IMR-90 (cell line): ENCODE measurements around the gene ANKRD16. TPM values are rescaled to one million over a fixed set of nuclear protein-coding genes. Genes with fewer than 3 reads are reported as not detected.

Source experiments
- polyA plus RNA-seq, 3 experiments: library from polyadenylated mRNA; depleted of rRNA; stranded (reverse); fragments of >200 nt; gene quantifications; 2 replicates each; pipeline ENCODE4 v1.2.3, GENCODE V29; 2012; ENCODE audit warnings: low replicate concordance in 1 of 3
- total RNA-seq: library from RNA; depleted of rRNA; stranded (reverse); fragments of >200 nt; gene quantifications from 2 replicates; pipeline ENCODE4 v1.2.3, GENCODE V29; 2012; rRNA removed

The ANKRD16 gene
- total and polyA plus RNA-seq, 2 of the 4 experiments (the other 2 are of a cell fraction), result 5.1 to 5.7 TPM

Other genes starting within 250 kb of the ANKRD16 start
- 6.3 and 6.4 TPM in 2 replicates for gene ASB13, start 223.3 kb downstream of the ANKRD16 start, total RNA-seq
- 3.9 and 4.6 TPM in 2 replicates for gene ASB13, start 223.3 kb downstream of the ANKRD16 start, polyA plus RNA-seq (2012; rRNA removed)
- 53.6 and 64.7 TPM in 2 replicates for gene TASOR2, start 205.1 kb downstream of the ANKRD16 start, total RNA-seq
- gene TASOR2, start 205.1 kb downstream of the ANKRD16 start, polyA plus RNA-seq (2012; rRNA removed), result 18.0 and 19.4 TPM in 2 replicates
- 396 and 608 TPM in 2 replicates for gene GDI2, start 76.5 kb downstream of the ANKRD16 start, total RNA-seq
- gene GDI2, start 76.5 kb downstream of the ANKRD16 start, polyA plus RNA-seq (2012; rRNA removed), result 150 and 171 TPM in 2 replicates
- gene FBH1, start 350 bp upstream of the ANKRD16 start, total RNA-seq, result 60.8 and 72.2 TPM in 2 replicates
- gene FBH1, start 350 bp upstream of the ANKRD16 start, polyA plus RNA-seq (2012; rRNA removed), result 48.8 and 59.3 TPM in 2 replicates
- gene IL15RA, start 87.7 kb upstream of the ANKRD16 start, total RNA-seq, result 1.4 and 2.0 TPM in 2 replicates
- 6.4 and 7.6 TPM in 2 replicates for gene IL15RA, start 87.7 kb upstream of the ANKRD16 start, polyA plus RNA-seq (2012; rRNA removed)
- gene IL2RA, start 172.5 kb upstream of the ANKRD16 start, total RNA-seq, result not detected in 2 replicates
- gene IL2RA, start 172.5 kb upstream of the ANKRD16 start, polyA plus RNA-seq (2012; rRNA removed), result not detected in 2 replicates
- gene RBM17, start 199.1 kb upstream of the ANKRD16 start, total RNA-seq, result 24.6 and 35.6 TPM in 2 replicates
- gene RBM17, start 199.1 kb upstream of the ANKRD16 start, polyA plus RNA-seq (2012; rRNA removed), result 42.9 and 56.7 TPM in 2 replicates